A204.1 (cell line): ENCODE results near the gene EZH1.

ENCODE experiments used
- FAIRE-seq: peaks from 2 replicates; lab custom pipeline; 2012; peaks lifted over from hg19 to GRCh38; lab: Jason Lieb, UNC

Gene EZH1

GRCh38 chr17:42708588-42708987 is 36.3 kb downstream of the EZH1 start:
- FAIRE-seq: no peak

GRCh38 chr17:42706732-42707131 is 38.1 kb downstream of the EZH1 start:
- no peak for FAIRE-seq

DNA sequence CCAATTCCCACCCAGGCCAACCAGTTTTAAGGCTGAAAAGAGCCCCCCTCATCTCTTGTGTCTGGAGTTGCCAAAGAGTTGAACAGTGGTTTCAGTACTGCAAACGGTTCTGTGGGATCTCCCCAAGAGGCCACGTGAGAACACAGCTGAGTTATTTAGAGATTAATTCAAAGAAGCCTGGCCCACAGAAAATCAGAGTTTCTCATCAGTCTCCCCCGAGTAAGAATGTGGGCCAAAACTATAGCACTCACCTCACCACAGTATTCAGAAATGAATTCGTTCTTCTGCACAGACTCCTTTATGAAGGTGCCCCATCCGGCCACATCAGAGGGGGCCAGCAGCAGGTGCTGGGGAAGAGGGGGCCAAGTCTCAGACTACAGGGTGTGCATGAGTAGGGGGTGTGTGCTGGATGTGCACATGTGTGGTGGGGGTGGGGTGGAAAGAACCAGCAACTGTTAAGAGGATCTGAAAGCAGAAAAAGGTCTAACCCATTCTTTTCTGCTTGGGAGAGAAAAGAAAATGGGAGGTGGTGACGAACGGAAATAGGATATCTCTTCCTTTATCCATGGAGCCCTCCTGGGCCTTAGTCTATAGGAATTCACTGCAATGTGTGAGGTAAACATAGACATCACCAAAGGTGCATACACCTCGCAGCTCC is 39.9 kb downstream of the EZH1 start:
- FAIRE-seq: no peak

- no peak for FAIRE-seq
Observed at GRCh38 chr17:42704490-42704836, 40.4 kb downstream of the EZH1 start.

DNA sequence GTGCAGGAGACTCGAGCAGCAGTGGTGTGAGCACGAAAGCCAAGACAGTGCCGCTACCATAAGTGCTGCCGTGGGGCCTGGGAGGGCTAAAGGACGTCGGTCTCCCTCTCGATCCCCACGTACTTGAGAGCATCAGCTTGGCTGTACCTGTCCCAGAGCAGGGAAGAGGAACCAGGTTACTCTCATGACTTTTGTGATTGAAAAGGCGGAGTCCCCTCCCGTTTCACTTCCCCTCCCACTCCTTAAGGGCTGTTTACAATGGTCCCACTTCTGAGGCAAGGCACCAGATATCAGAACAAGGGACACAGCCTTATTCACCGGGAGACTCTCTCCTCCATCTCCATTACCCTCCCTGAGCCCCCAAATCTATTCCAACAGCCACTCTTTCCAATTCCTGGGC is 42.4 kb downstream of the EZH1 start:
- FAIRE-seq: no peak

- no peak for FAIRE-seq
Observed at GRCh38 chr17:42700586-42701289, 44.1 kb downstream of the EZH1 start.

DNA sequence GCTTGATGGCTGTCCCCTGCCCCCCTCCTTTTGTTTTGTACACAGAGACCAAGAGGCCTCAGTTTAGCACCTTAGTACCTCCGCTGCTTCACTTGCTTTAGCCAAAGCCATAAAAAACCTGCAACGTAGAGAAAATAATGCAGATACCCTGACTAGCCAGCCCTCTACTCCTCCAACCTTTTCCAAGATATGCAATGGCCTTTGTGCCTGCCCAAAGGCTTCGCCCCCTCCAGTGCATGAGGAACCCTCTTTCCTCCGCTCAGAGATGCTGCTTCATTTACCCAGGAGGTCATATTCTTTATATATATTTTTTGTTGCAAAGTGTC is 45.5 kb downstream of the EZH1 start:
- no peak for FAIRE-seq

DNA sequence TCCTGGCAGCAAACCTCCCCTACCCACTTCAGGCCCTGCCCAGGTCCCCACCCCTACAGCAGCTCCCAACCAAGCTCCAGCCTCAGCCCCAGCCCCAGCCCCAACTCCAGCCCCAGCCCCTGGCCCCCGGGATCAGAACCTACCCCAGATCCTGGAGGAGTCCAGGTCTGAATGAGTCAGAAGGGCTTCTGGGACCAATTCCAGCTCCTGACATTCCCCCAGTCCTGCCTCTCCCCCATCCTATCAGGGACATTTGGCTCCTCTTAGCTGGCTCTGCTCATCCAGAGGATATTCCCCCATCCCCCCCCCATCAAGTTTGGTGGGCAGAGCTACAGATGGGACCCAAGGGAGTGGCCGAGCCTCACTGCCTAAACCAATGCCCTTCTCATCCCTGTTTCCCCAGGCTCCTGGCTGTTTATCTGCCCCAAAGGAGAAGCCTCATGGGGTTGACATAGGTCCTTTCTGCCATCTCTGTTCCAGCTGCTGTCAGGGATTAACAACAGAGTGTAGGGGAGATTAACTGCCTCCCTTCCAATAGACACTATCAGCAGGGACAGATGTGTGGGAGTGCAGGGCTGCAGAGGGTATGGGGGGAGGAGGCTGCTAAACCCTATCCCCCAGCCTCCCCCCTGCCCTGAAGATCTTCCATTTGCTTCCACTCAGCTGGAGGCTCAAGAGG is 46.0 kb downstream of the EZH1 start:
- FAIRE-seq: no peak

- no peak for FAIRE-seq
Observed at GRCh38 chr17:42697108-42697811, 47.6 kb downstream of the EZH1 start.

GRCh38 chr17:42695500-42695899 is 49.3 kb downstream of the EZH1 start:
- no peak for FAIRE-seq

DNA sequence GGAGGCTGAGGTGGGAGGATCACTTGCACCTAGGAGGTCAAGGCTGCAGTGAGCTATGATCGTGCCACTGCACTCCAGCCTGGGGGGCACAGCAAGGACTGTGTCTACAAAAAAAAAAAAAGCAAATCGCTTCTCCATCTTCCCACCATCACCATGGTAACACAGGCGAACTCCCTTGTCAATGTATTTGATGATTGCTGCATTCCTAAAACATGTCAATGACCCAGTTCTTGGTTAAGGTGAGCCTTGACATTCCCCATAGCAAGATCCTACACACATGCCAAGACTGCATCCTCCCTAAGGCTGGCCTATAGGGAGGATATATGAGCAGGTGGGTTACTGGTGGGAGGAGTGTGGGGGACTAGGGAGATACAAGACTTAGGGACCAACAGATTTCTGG is 50.3 kb downstream of the EZH1 start:
- no peak for FAIRE-seq

GRCh38 chr17:42692489-42692888 is 52.4 kb downstream of the EZH1 start:
- FAIRE-seq: no peak

DNA sequence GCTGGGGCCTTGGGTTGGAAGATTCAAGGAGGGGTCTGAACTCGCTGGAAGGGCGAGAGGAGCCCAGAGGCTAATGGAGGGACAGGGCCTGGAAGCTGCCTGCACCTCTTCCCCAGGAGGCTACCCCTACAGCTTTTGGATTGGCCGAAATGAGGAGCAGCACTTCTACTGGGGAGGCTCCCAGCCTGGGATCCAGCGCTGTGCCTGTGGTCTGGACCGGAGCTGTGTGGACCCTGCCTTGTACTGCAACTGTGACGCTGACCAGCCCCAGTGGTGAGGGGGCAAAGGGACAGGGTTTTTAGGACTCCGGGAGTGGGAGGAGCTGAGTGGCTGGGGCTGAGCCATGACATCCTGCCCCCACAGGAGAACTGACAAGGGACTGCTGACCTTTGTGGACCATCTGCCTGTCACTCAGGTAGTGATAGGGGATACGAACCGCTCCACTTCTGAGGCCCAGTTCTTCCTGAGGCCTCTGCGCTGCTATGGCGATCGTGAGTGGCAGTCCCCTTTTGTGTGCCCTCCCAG is 53.8 kb downstream of the EZH1 start:
- no peak for FAIRE-seq

DNA sequence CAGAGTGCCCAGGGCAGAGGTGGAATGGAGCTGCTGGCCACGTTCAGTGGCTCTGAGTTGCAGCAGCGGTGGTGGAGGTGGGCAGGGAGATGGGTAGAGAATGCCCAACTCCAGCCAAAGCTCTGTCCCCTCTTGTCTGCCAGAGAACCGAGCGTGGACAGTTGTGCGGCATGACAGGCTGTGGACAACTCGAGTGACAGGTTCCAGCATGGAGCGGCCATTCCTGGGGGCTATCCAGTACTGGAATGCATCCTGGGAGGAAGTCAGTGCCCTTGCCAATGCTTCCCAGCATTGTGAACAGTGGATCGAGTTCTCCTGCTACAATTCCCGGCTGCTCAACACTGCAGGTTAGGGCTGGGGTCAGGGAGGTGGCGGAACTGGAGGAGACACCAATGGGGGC is 54.2 kb downstream of the EZH1 start:
- no peak for FAIRE-seq

DNA sequence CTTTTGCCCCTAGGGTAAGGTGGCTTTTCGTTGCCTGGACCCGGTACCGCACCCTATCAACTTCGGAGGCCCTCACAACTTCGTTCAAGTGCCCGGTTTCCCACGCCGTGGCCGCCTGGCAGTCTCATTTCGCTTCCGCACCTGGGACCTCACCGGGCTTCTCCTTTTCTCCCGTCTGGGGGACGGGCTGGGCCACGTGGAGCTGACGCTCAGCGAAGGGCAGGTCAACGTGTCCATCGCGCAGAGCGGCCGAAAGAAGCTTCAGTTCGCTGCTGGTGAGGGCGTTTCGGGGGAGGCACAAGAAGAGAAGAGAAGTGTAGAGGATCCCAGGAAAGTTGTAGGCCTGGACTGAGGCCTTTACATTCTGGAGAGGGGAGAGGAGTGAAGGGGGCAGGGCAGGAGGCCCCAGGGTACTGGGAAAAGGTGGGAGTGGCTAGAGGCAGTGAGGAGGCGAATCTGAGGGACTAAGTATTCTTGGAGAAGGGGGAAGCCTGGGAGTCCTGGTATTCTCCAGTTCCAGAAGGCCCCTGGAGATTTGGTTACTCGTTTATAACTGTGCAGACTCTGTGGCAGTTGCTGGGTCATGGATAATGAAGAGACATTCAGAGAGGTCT is 57.0 kb downstream of the EZH1 start:
- FAIRE-seq: no peak

- FAIRE-seq: no peak
Observed at GRCh38 chr17:42686520-42687128, 58.2 kb downstream of the EZH1 start.

DNA sequence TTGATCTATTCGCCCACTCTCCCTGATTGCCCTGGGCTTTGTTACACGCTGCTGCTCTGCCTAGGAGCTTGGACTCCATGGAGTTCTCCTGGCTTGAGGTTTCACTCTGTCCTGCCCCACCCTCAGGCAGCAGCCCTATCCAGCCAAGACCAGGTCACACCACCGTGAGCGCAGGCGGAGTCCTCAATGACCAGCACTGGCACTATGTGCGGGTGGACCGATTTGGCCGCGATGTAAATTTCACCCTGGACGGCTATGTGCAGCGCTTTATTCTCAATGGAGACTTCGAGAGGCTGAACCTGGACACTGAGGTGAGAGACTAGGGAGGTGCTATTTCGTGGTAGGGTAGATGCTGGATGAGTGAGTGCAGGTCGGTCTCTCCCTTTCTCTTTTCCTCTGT is 59.0 kb downstream of the EZH1 start:
- FAIRE-seq: no peak

DNA sequence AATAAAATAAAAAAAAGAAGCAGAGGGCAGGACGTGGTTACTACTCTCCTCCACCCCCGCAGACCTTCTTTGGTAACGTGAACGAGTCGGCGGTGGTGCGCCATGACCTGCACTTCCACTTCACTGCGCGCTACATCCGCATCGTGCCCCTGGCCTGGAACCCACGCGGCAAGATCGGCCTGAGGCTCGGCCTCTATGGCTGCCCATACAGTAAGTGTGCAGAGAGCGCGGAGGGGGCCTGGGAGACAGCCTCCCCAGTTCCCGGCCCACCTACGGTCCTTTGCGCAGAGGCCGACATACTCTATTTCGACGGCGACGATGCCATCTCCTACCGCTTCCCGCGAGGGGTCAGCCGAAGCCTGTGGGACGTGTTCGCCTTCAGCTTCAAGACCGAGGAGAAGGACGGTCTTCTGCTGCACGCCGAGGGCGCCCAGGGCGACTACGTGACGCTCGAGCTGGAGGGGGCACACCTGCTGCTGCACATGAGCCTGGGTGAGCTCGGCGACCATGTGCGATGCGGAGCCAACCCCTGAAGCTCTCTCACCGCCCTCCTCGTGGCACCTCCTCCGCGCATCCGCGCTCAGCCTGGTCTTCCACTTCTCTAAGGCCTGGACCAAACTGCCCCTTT is 59.8 kb downstream of the EZH1 start:
- FAIRE-seq: no peak

DNA sequence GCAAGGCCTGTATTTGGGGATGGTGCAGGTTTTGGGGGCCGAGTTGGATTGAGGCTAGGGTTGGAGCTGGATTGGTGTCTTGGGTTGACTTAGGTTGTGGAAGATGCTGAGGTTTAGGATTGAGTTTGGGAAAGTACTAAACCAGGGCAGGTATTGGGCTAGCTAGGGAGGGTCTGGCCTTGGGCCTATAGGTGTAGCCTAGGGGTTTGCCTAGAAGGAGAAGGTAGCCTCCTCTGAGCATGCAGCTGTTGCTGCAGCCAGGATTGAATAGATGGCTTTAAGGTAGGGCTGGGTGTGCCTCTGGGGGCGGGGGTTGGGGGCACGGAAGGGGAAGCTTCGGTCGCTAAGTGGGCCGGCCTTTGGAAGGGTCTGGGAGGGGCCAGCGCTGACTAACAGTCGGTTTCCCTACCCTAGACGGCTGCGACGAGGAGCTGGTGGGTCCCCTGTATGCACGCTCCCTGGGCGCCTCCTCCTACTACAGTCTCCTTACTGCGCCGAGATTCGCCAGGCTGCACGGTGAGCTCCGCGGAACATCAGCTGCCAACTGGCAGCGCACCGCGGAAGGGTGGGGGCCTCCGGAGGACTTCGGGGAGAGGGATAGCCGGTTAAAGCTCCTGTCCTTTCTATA is 61.3 kb downstream of the EZH1 start:
- FAIRE-seq: no peak

DNA sequence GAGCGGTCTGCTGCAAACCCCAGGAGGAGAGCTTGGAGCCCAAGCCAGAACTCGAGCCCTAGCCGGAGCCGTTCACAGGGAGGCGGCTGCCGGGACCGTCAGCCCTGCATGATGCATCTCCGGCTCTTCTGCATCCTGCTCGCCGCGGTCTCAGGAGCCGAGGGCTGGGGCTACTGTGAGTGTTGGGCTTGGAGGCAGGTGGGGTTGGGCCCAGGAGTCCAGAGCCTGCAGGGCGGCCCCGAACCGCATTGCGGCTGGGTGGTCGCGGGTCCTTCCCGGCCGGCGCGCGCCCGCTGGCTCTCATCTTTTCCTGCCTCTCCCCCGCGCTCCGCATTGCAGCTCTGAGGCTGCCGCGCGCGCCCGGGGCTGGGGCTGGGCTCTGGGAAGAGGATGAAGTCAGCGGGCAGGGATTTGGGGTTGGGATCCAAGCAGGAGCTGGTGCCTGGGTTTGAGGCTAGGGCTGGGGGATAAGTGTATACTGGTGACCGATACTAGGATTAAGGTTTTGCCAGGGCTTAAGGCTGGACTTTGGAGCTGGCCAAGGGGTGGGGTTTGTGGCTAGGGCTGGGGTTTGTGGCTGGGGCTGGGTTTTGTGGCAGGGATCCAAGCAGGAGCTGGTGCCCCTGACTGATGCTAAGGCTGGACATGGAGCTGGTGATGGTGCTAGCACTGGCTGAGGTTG is 62.0 kb downstream of the EZH1 start:
- FAIRE-seq: no peak
